Effector memory CD4-positive, alpha-beta T cell (primary cell): ENCODE results near the gene GTPBP4.
A peak's percentile ranks its signal among the peaks of the same experiment; 100 is the strongest.
"Not testable (repeated sequence)": the region's sequence is repeated elsewhere in the genome, so short reads cannot be mapped to it uniquely, and the experiment has no call there.

Experiments
- DNase-seq, 3 donors: peaks; one replicate each; pipeline ENCODE4 v3.0.0-alpha.2; 2020
- H3K27ac ChIP-seq: 2 replicates; pipeline ENCODE4 v1.7.0; 2013; ENCODE audit warnings: mild to moderate bottlenecking, low read length, moderate library complexity; ENCODE audit not compliant: insufficient read depth, poor library complexity, severe bottlenecking
- H3K27me3 ChIP-seq: replicated peaks from 2 replicates; pipeline ENCODE4 v1.7.0; 2013; ENCODE audit warnings: mild to moderate bottlenecking, low read length; ENCODE audit not compliant: insufficient read depth, control insufficient read depth, poor library complexity, severe bottlenecking
- H3K36me3 ChIP-seq: 2 replicates; pipeline ENCODE4 v1.7.0; 2013; ENCODE audit warnings: mild to moderate bottlenecking, low read length, moderate library complexity; ENCODE audit not compliant: control insufficient read depth, insufficient read depth
- H3K4me1 ChIP-seq: 2 replicates; pipeline ENCODE4 v1.7.0; 2013; ENCODE audit warnings: low read length, mild to moderate bottlenecking; ENCODE audit not compliant: control insufficient read depth, insufficient read depth, poor library complexity, severe bottlenecking
- H3K4me3 ChIP-seq: 2 replicates; pipeline ENCODE4 v1.7.0; 2013; ENCODE audit warnings: low read length, low read depth, mild to moderate bottlenecking; ENCODE audit not compliant: insufficient read depth, poor library complexity, severe bottlenecking
- H3K9me3 ChIP-seq: 2 replicates; pipeline ENCODE4 v1.7.0; 2013; ENCODE audit warnings: mild to moderate bottlenecking, low read length, moderate library complexity; ENCODE audit not compliant: control insufficient read depth

Gene GTPBP4

GRCh38 chr10:1061930-1062774, 73.9 kb downstream of the GTPBP4 start:
- no peaks in the 10 kb centered on the region for H3K27me3 ChIP-seq
- peak overlapping the region; percentile 22 for H3K4me3 ChIP-seq
- H3K4me1 ChIP-seq: peaks cover 40% of the 10 kb centered on the region
- no peak for DNase-seq
- no peaks in the 10 kb centered on the region for H3K9me3 ChIP-seq
- H3K27ac ChIP-seq: peak overlapping the region; percentile 34
- no peaks in the 10 kb centered on the region for H3K36me3 ChIP-seq

GRCh38 chr10:1063232-1063865, 75.1 kb downstream of the GTPBP4 start:
- Histone ChIP-seq H3K9me3 (no peaks in the 10 kb centered on the region), H3K27me3 (no peaks in the 10 kb centered on the region), H3K27ac (peak overlapping the region; percentile 34), H3K4me1 (peaks cover 31% of the 10 kb centered on the region), H3K36me3 (no peaks in the 10 kb centered on the region), H3K4me3 (peak overlapping the region; percentile 22)
- peak in 1 of 3 donors; percentile 23 for DNase-seq

- Histone ChIP-seq H3K4me1 (peaks cover 31% of the 10 kb centered on the region), H3K36me3 (no peaks in the 10 kb centered on the region), H3K27ac (no peak overlapping the region), H3K9me3 (no peaks in the 10 kb centered on the region), H3K4me3 (no peak overlapping the region), H3K27me3 (no peaks in the 10 kb centered on the region)
- no peak for DNase-seq
These were observed 76.7 kb downstream of the GTPBP4 start for GRCh38 chr10:1064964-1065247.

GRCh38 chr10:1066734-1067133, 78.5 kb downstream of the GTPBP4 start:
- H3K36me3 ChIP-seq, H3K27me3 ChIP-seq, H3K9me3 ChIP-seq, H3K27ac ChIP-seq, H3K4me3 ChIP-seq, DNase-seq: not testable (repeated sequence)
- H3K4me1 ChIP-seq: peaks cover 24% of the 10 kb centered on the region

- Histone ChIP-seq H3K27me3 (no peaks in the 10 kb centered on the region), H3K4me1 (peaks cover 5% of the 10 kb centered on the region), H3K4me3 (no peak overlapping the region), H3K36me3 (peaks cover 10% of the 10 kb centered on the region), H3K27ac (no peak overlapping the region), H3K9me3 (no peaks in the 10 kb centered on the region)
- no peak for DNase-seq
These were observed 80.4 kb downstream of the GTPBP4 start for GRCh38 chr10:1068380-1069361.
